B cell (primary cell): ENCODE data around the gene PCBP3.

ENCODE experiments used
- CTCF ChIP-seq: fragments of 200-600 bp; IDR thresholded peaks from one replicate; pipeline ENCODE4 v1.8.0; 2022; ENCODE audit warnings: antibody characterized with exemption, mild to moderate bottlenecking
- EZH2 ChIP-seq: IDR thresholded peaks from 2 replicates; pipeline ENCODE4 v1.6.1; 2012; ENCODE audit warnings: borderline replicate concordance, low read depth, mild to moderate bottlenecking, moderate library complexity, low read length; ENCODE audit not compliant: insufficient read depth, poor library complexity, severe bottlenecking

- TF ChIP-seq EZH2 (no peak), CTCF (no peak)
These were observed 254.5 kb downstream of the PCBP3 start for GRCh38 chr21:45898028-45898350.
